Gastrocnemius medialis (tissue), 4 donors: Measurements from ENCODE around the gene SPEM1.

Experiments used
- POLR2A ChIP-seq, 2 donors: fragments of 450-650 bp; IDR thresholded peaks; one replicate each; pipeline ENCODE4 v1.6.1; 2017; ENCODE audit warnings: antibody characterized with exemption in 2 of 2, mild to moderate bottlenecking in 2 of 2, moderate library complexity in 2 of 2
- TF ChIP-seq, protein P1 (sequence below), 5 experiments: fragments of 450-650 bp in 3 of 5; fragments of 200-600 bp in 2 of 5; sonication (generic) in 2 of 5; IDR thresholded peaks in 4 of 5; conservative IDR thresholded peaks in 1 of 5; 1 replicate in 4 of 5; 2 replicates in 1 of 5; pipeline ENCODE4 v1.5.1; 2016 to 2019; ENCODE audit warnings: antibody characterized with exemption in 5 of 5, mild to moderate bottlenecking in 3 of 5, moderate library complexity in 3 of 5

DNA sequence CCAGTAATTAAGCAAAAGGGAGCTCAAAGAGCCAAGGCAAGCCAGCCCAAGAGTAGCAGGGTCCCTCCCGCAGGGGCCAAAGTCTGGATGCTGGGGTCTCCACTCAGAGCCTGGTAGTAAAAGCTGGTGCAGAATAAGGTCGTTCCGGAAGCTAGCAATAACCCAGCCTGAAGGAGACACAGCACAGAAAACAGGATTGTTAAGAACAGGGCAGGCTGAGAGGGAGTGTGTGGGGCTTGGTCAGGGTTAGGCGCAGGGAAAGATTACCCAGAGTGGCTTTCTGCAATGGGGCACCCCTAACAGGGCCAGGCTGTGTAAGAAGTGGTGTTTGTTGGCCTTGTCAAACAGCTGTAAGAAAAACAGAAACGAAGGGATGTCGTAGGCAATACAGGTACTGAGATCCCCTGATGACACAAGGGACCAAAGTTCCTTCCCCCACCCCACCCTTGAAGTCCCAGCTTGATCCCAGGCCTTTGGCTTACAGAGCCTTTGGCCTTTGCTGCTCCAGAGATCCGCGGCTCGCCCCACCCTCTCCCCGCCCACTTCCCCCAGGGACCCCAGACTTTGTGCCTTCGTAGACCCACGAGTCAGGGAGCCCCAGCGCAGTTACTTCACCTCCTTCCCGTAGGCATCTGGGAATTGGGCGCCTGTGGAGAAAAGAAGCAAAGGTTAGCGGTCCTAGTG lies 16.9 kb upstream of the SPEM1 start:
- TF ChIP-seq POLR2A (IDR thresholded peaks at IDR 0.05), result no peak
- TF ChIP-seq, protein P1, sequence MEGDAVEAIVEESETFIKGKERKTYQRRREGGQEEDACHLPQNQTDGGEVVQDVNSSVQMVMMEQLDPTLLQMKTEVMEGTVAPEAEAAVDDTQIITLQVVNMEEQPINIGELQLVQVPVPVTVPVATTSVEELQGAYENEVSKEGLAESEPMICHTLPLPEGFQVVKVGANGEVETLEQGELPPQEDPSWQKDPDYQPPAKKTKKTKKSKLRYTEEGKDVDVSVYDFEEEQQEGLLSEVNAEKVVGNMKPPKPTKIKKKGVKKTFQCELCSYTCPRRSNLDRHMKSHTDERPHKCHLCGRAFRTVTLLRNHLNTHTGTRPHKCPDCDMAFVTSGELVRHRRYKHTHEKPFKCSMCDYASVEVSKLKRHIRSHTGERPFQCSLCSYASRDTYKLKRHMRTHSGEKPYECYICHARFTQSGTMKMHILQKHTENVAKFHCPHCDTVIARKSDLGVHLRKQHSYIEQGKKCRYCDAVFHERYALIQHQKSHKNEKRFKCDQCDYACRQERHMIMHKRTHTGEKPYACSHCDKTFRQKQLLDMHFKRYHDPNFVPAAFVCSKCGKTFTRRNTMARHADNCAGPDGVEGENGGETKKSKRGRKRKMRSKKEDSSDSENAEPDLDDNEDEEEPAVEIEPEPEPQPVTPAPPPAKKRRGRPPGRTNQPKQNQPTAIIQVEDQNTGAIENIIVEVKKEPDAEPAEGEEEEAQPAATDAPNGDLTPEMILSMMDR (IDR thresholded peaks at IDR 0.05 in 4 of 5, conservative IDR thresholded peaks at IDR 0.05 in 1 of 5), result no peak
